Mesendoderm (in vitro differentiated cells): ENCODE measurements around the gene SMIM1.
"Not testable (repeated sequence)": the region's sequence is repeated elsewhere in the genome, so short reads cannot be mapped to it uniquely, and the experiment has no call there.

Experiments used
- DNase-seq: peaks from one replicate; pipeline ENCODE4 v3.0.0; 2013
- H2AK5ac ChIP-seq: 2 replicates; pipeline ENCODE4 v1.6.1; 2013; ENCODE audit warnings: low read length, inconsistent platforms
- H2BK120ac ChIP-seq: 2 replicates; pipeline ENCODE4 v1.6.1; 2013; ENCODE audit warnings: low read depth, mild to moderate bottlenecking, low read length, moderate library complexity, mixed read lengths
- H2BK15ac ChIP-seq: replicated peaks from 2 replicates; pipeline ENCODE4 v1.6.1; 2013; ENCODE audit warnings: low read depth, mild to moderate bottlenecking, moderate library complexity
- H2BK5ac ChIP-seq: 2 replicates; pipeline ENCODE4 v1.6.1; 2013; ENCODE audit warnings: low read length, inconsistent platforms
- H3K18ac ChIP-seq: 2 replicates; pipeline ENCODE4 v1.6.1; 2013; ENCODE audit warnings: mild to moderate bottlenecking, low read length, mixed read lengths
- H3K23ac ChIP-seq: one replicate; pipeline ENCODE4 v1.6.1; 2013; ENCODE audit warnings: low read length
- H3K27ac ChIP-seq: 2 replicates; pipeline ENCODE4 v1.5.1; 2013; ENCODE audit warnings: low read depth, mild to moderate bottlenecking, inconsistent platforms, low read length, moderate library complexity
- H3K27me3 ChIP-seq: 2 replicates; pipeline ENCODE4 v1.6.1; 2013; ENCODE audit warnings: low read length, control low read depth, mild to moderate bottlenecking, inconsistent platforms; ENCODE audit not compliant: insufficient read depth, poor library complexity
- H3K36me3 ChIP-seq: 2 replicates; pipeline ENCODE4 v1.6.1; 2013; ENCODE audit warnings: low read length, inconsistent platforms; ENCODE audit not compliant: control insufficient read depth, insufficient read depth
- H3K4ac ChIP-seq: one replicate; pipeline ENCODE4 v1.6.1; 2013; ENCODE audit warnings: low read depth, mild to moderate bottlenecking, low read length, moderate library complexity
- H3K4me1 ChIP-seq: 2 replicates; pipeline ENCODE4 v1.6.1; 2013; ENCODE audit warnings: low read depth, low read length, inconsistent platforms; ENCODE audit not compliant: control insufficient read depth
- H3K4me2 ChIP-seq: 2 replicates; pipeline ENCODE4 v1.6.1; 2013; ENCODE audit warnings: low read length
- H3K4me3 ChIP-seq: 2 replicates; pipeline ENCODE4 v1.5.1; 2013; ENCODE audit warnings: mild to moderate bottlenecking, low read length
- H3K56ac ChIP-seq: one replicate; pipeline ENCODE4 v1.6.1; 2013; ENCODE audit warnings: low read length
- H3K79me1 ChIP-seq: 2 replicates; pipeline ENCODE4 v1.6.1; 2013; ENCODE audit warnings: low read length, inconsistent platforms
- H3K79me2 ChIP-seq: 2 replicates; pipeline ENCODE4 v1.6.1; 2013; ENCODE audit warnings: mild to moderate bottlenecking, low read length; ENCODE audit not compliant: control insufficient read depth, insufficient read depth
- H3K9ac ChIP-seq: 2 replicates; pipeline ENCODE4 v1.6.1; 2013; ENCODE audit warnings: low read length, inconsistent platforms
- H4K5ac ChIP-seq: one replicate; pipeline ENCODE4 v1.6.1; 2013; ENCODE audit warnings: low read length
- H4K8ac ChIP-seq: one replicate; pipeline ENCODE4 v1.6.1; 2013; ENCODE audit warnings: low read depth, mild to moderate bottlenecking, control low read depth, low read length, moderate library complexity
- whole genome bisulfite sequencing: extraction: QIAGEN DNeasy Blood & Tissue Kit; methylation state at CpG from one replicate; pipeline ENCODE4 v1.1.7; 2013; ENCODE audit warnings: low lambda C conversion rate, missing lambda C conversion rate; ENCODE audit not compliant: insufficient coverage; ENCODE audit errors: extremely low coverage; 5-methylcytosine and 5-hydroxymethylcytosine counted together

SMIM1 gene

GRCh38 chr1:3796215-3797061 lies 23.9 kb downstream of the SMIM1 start, which contains the start of gene LRRC47:
LRRC47 (minus strand) TSS chr1:3796498; CDS start chr1:3796476, 22 bp downstream.
- H3K27me3 ChIP-seq, result no peaks in the 10 kb centered on the region
- H2AK5ac ChIP-seq, result no peak within 1 kb of the TSS
- no peak within 1 kb of the TSS for H4K5ac ChIP-seq
- H4K8ac ChIP-seq, result peak within 1 kb of the TSS; percentile 30
- DNase-seq, result peak; percentile 93
- H3K27ac ChIP-seq, result no peak within 1 kb of the TSS
- H2BK5ac ChIP-seq, result no peak within 1 kb of the TSS
- H3K36me3 ChIP-seq, result no peaks in the 10 kb centered on the region
- H3K4me2 ChIP-seq, result peak within 1 kb of the TSS; percentile 97
- peak within 1 kb of the TSS; percentile 92 for H3K9ac ChIP-seq
- peak within 1 kb of the TSS; percentile 89 for H3K4me3 ChIP-seq
- H3K79me2 ChIP-seq, result peaks cover 22% of the 10 kb centered on the region
- no peak within 1 kb of the TSS for H2BK120ac ChIP-seq
- H3K18ac ChIP-seq, result peak within 1 kb of the TSS; percentile 81
- H3K79me1 ChIP-seq, result peaks cover 9% of the 10 kb centered on the region
- H3K4ac ChIP-seq, result no peak within 1 kb of the TSS
- no CpG with 5 or more reads among the region's 60 CpGs for WGBS
- no peak within 1 kb of the TSS for H2BK15ac ChIP-seq
- no peaks in the 10 kb centered on the region for H3K4me1 ChIP-seq
- no peak within 1 kb of the TSS for H3K23ac ChIP-seq
- H3K56ac ChIP-seq, result peak within 1 kb of the TSS; percentile 95

- H3K27ac ChIP-seq, result no peak overlapping the region
- no peaks in the 10 kb centered on the region for H3K27me3 ChIP-seq
- H3K4me1 ChIP-seq, result no peaks in the 10 kb centered on the region
- no peak overlapping the region for H2BK15ac ChIP-seq
- no peaks in the 10 kb centered on the region for H3K36me3 ChIP-seq
- no peak overlapping the region for H3K4ac ChIP-seq
- H2BK5ac ChIP-seq, result no peak overlapping the region
- no peak overlapping the region for H3K4me2 ChIP-seq
- no peak for DNase-seq
- no CpG with 5 or more reads among the region's 11 CpGs for WGBS
- no peak overlapping the region for H3K9ac ChIP-seq
- H3K23ac ChIP-seq, result no peak overlapping the region
- H2BK120ac ChIP-seq, result no peak overlapping the region
- no peak overlapping the region for H4K5ac ChIP-seq
- H4K8ac ChIP-seq, result no peak overlapping the region
- H3K56ac ChIP-seq, result no peak overlapping the region
- H3K4me3 ChIP-seq, result no peak overlapping the region
- peaks cover 5% of the 10 kb centered on the region for H3K79me1 ChIP-seq
- peaks cover 9% of the 10 kb centered on the region for H3K79me2 ChIP-seq
- H3K18ac ChIP-seq, result no peak overlapping the region
- no peak overlapping the region for H2AK5ac ChIP-seq
Measured at GRCh38 chr1:3799976-3800685, 27.6 kb downstream of the SMIM1 start.

- not testable (repeated sequence) for H3K36me3 ChIP-seq, H3K23ac ChIP-seq, H3K4me2 ChIP-seq, H3K4ac ChIP-seq, H3K79me1 ChIP-seq, H3K56ac ChIP-seq, H3K4me3 ChIP-seq, H2BK120ac ChIP-seq, H3K18ac ChIP-seq, H4K8ac ChIP-seq, H4K5ac ChIP-seq, H2AK5ac ChIP-seq, H3K4me1 ChIP-seq, H2BK15ac ChIP-seq, H3K27ac ChIP-seq, H3K27me3 ChIP-seq, H3K9ac ChIP-seq, H2BK5ac ChIP-seq, DNase-seq, H3K79me2 ChIP-seq
- no CpG with 5 or more reads among the region's 3 CpGs for WGBS
Measured at GRCh38 chr1:3800795-3801194, 28.2 kb downstream of the SMIM1 start.

- Histone ChIP-seq H3K27ac (no peak overlapping the region), H3K36me3 (no peaks in the 10 kb centered on the region), H3K4ac (no peak overlapping the region), H3K4me2 (no peak overlapping the region), H3K23ac (no peak overlapping the region), H3K56ac (no peak overlapping the region), H2AK5ac (no peak overlapping the region), H2BK15ac (no peak overlapping the region), H2BK120ac (no peak overlapping the region), H3K4me3 (no peak overlapping the region), H4K5ac (no peak overlapping the region), H2BK5ac (no peak overlapping the region), H3K79me1 (no peaks in the 10 kb centered on the region), H4K8ac (no peak overlapping the region), H3K27me3 (no peaks in the 10 kb centered on the region), H3K4me1 (no peaks in the 10 kb centered on the region), H3K18ac (no peak overlapping the region), H3K79me2 (no peaks in the 10 kb centered on the region), H3K9ac (no peak overlapping the region)
- DNase-seq, result no peak
- WGBS, result no CpG with 5 or more reads among the region's 19 CpGs
Measured at GRCh38 chr1:3803905-3804626, 31.5 kb downstream of the SMIM1 start.

GRCh38 chr1:3804627-3804944 lies 32.0 kb downstream of the SMIM1 start:
- not testable (repeated sequence) for H2AK5ac ChIP-seq, H3K9ac ChIP-seq, DNase-seq, H3K36me3 ChIP-seq, H3K27me3 ChIP-seq, H4K5ac ChIP-seq, H2BK15ac ChIP-seq, H3K4me3 ChIP-seq, H3K27ac ChIP-seq, H3K56ac ChIP-seq, H4K8ac ChIP-seq, H3K4ac ChIP-seq, H3K79me2 ChIP-seq, H3K79me1 ChIP-seq, H3K4me2 ChIP-seq, H3K4me1 ChIP-seq, H3K18ac ChIP-seq, H3K23ac ChIP-seq, H2BK5ac ChIP-seq, H2BK120ac ChIP-seq
- no CpG with 5 or more reads among the region's 7 CpGs for WGBS
